ENCODE measurements around the gene PDE6A.
A peak's percentile ranks its signal among the peaks of the same experiment; 100 is the strongest.

The PDE6A gene

DNA sequence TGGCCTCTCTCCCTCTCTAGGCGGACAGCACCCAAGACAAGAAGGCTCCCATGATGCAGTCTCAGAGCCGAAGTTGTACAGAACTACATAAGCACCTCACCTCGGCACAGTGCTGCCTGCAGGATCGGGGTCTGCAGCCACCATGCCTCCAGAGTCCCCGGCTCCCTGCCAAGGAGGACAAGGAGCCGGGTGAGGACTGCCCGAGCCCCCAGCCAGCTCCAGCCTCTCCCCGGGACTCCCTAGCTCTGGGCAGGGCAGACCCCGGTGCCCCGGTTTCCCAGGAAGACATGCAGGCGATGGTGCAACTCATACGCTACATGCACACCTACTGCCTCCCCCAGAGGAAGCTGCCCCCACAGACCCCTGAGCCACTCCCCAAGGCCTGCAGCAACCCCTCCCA, 112.0 kb downstream of the PDE6A start:
- no peak for DNase-seq
- Histone ChIP-seq H3K36me3 (ENCODE audit: control insufficient read depth, insufficient read depth, low read length) (no peaks in the 10 kb centered on the region), H3K9me3 (ENCODE audit: control insufficient read depth, low read length) (no peaks in the 10 kb centered on the region), H3K27ac (ENCODE audit: insufficient read depth, low read length, poor library complexity, severe bottlenecking) (no peak overlapping the region), H3K27me3 (replicated peaks; ENCODE audit: control insufficient read depth, insufficient read depth, low read length, poor library complexity, severe bottlenecking) (no peaks in the 10 kb centered on the region), H3K4me3 (ENCODE audit: insufficient read depth, low read depth, low read length, poor library complexity, severe bottlenecking) (no peak overlapping the region), H3K4me1 (ENCODE audit: control insufficient read depth, insufficient read depth, low read length, poor library complexity, severe bottlenecking) (no peaks in the 10 kb centered on the region)

DNA sequence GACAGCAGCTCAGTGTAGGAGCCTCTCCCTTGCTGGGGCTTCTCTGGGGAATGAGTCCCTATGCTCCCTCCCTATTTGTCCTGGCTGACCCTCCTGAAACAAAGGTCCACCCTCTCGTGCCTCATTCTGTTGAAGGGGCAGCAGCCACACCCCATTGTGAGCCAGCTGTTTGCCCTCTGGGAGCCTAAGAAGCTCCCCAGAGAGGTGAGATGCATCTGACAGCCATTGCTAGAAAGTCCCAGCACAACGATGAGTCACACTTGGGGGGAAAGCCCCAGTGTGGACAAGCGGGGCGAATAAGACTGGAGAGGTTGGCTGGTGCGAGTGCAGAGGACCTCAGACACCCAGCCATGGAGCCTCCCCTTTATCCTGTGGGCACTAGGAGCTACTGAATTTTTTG, 113.1 kb downstream of the PDE6A start:
- H3K27me3 ChIP-seq (replicated peaks; ENCODE audit: control insufficient read depth, insufficient read depth, low read length, poor library complexity, severe bottlenecking), result no peaks in the 10 kb centered on the region
- no peaks in the 10 kb centered on the region for H3K9me3 ChIP-seq (ENCODE audit: control insufficient read depth, low read length)
- no peaks in the 10 kb centered on the region for H3K36me3 ChIP-seq (ENCODE audit: control insufficient read depth, insufficient read depth, low read length)
- no peak overlapping the region for H3K4me3 ChIP-seq (ENCODE audit: insufficient read depth, low read depth, low read length, poor library complexity, severe bottlenecking)
- H3K27ac ChIP-seq (ENCODE audit: insufficient read depth, low read length, poor library complexity, severe bottlenecking), result no peak overlapping the region
- DNase-seq, result no peak
- H3K4me1 ChIP-seq (ENCODE audit: control insufficient read depth, insufficient read depth, low read length, poor library complexity, severe bottlenecking), result no peaks in the 10 kb centered on the region

DNA sequence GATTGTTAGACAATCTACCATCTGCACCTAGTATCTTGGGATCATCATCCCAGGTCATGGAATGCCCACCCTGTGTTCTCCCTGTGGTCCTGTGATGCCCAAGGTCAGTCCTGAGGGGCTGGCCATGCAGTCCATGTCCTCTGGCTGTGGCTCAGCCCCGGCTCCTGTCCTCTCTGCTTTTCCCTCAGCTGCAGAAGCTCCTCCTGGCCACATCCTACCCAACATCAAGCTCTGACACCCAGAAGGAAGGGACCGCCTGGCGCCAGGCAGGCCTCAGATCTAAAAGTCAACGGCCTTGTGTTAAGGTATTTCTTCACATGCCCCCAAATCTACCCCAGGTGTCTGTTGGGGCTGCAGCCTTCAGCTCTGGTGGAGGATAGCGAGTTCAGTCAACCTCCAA, 114.0 kb downstream of the PDE6A start:
- Histone ChIP-seq H3K27ac (ENCODE audit: insufficient read depth, low read length, poor library complexity, severe bottlenecking) (no peak overlapping the region), H3K4me3 (ENCODE audit: insufficient read depth, low read depth, low read length, poor library complexity, severe bottlenecking) (no peak overlapping the region), H3K4me1 (ENCODE audit: control insufficient read depth, insufficient read depth, low read length, poor library complexity, severe bottlenecking) (no peaks in the 10 kb centered on the region), H3K9me3 (ENCODE audit: control insufficient read depth, low read length) (no peaks in the 10 kb centered on the region), H3K27me3 (replicated peaks; ENCODE audit: control insufficient read depth, insufficient read depth, low read length, poor library complexity, severe bottlenecking) (no peaks in the 10 kb centered on the region), H3K36me3 (ENCODE audit: control insufficient read depth, insufficient read depth, low read length) (no peaks in the 10 kb centered on the region)
- no peak for DNase-seq

DNA sequence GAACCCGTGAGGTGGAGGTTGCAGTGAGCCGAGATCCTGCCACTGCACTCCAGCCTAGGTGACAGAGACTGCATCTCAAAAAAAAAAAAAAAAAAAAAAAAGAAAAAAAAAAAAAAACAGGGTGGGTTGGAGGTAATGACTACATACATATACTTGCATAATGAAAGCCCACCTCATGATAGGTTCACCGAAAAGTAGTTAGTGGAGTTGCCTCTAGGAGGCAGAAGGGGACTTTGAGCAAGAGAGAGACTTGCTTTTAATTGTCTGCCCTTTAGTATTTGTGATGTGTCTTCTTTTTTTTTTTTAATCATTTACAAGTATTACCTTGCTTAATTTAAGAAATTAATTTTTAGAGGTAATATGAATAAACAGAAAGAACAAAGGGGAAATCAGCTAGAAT, 114.6 kb downstream of the PDE6A start:
- no peaks in the 10 kb centered on the region for H3K36me3 ChIP-seq (ENCODE audit: control insufficient read depth, insufficient read depth, low read length)
- no peaks in the 10 kb centered on the region for H3K27me3 ChIP-seq (replicated peaks; ENCODE audit: control insufficient read depth, insufficient read depth, low read length, poor library complexity, severe bottlenecking)
- no peak for DNase-seq
- H3K4me1 ChIP-seq (ENCODE audit: control insufficient read depth, insufficient read depth, low read length, poor library complexity, severe bottlenecking), result no peaks in the 10 kb centered on the region
- no peaks in the 10 kb centered on the region for H3K9me3 ChIP-seq (ENCODE audit: control insufficient read depth, low read length)
- H3K4me3 ChIP-seq (ENCODE audit: insufficient read depth, low read depth, low read length, poor library complexity, severe bottlenecking), result no peak overlapping the region
- H3K27ac ChIP-seq (ENCODE audit: insufficient read depth, low read length, poor library complexity, severe bottlenecking), result no peak overlapping the region

DNA sequence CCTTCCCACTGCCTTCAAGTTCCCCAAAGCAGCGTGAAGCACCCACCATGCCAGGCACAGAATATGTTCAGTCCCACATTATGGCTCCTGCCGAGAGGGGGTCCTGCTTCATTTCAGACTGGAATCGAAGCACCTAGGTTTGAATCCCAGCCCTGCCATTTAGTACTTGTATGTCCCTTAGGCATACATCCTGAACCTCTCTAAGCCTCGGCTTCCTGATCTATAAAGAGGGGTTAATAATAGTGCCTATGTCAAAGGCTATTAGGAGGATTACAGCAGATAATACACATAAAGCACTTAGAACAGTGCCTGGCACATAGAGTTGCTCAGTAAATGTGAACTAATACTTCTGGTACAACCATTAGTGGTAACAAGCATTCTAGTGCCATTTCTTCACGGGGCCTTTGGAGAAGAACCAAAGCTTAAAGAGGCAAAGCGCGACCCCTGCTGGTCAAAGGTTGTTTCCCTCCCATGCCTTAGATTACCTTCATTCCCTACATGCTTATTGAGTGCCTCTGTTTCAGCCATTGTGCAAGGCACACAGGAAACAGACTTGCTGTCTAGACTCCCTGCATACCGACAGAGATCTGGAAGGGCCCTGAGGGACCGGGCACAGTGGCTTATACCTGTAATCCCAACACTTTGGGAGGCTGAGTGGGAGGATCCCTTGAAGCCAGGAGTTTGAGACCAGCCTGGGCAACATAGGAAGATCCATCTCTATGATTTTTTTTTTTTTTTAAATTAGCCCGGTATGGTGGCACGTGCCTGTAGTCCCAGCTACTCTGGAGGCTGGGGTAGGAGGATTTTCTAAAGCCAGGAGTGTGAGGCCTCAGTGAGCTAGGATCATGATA, 116.2 kb downstream of the PDE6A start:
- no peaks in the 10 kb centered on the region for H3K36me3 ChIP-seq (ENCODE audit: control insufficient read depth, insufficient read depth, low read length)
- no peak overlapping the region for H3K27ac ChIP-seq (ENCODE audit: insufficient read depth, low read length, poor library complexity, severe bottlenecking)
- H3K27me3 ChIP-seq (replicated peaks; ENCODE audit: control insufficient read depth, insufficient read depth, low read length, poor library complexity, severe bottlenecking), result no peaks in the 10 kb centered on the region
- H3K4me1 ChIP-seq (ENCODE audit: control insufficient read depth, insufficient read depth, low read length, poor library complexity, severe bottlenecking), result no peaks in the 10 kb centered on the region
- H3K4me3 ChIP-seq (ENCODE audit: insufficient read depth, low read depth, low read length, poor library complexity, severe bottlenecking), result no peak overlapping the region
- no peaks in the 10 kb centered on the region for H3K9me3 ChIP-seq (ENCODE audit: control insufficient read depth, low read length)
- peak; percentile 38 to 68 (median 47) for DNase-seq

DNA sequence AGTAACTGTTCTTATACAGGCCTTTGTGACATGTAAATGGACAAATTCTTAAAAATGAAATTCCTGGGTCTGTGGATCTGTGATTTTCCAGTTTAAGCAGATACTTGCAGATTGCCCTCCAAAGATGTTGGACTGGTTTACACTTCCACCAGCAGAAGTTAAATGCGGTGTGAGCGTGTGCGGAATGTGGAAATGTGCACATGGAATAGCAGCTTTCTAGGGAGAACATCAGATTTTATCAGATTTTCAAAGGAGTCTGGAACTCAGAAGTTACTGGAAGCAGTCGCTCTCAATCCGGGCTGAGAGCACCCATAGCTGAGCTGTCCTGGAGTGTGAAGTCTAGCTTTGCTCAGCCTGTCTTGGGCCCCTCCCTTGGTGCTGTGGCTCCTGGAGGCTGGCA, 117.0 kb downstream of the PDE6A start:
- DNase-seq, result no peak
- Histone ChIP-seq H3K36me3 (ENCODE audit: control insufficient read depth, insufficient read depth, low read length) (no peaks in the 10 kb centered on the region), H3K27ac (ENCODE audit: insufficient read depth, low read length, poor library complexity, severe bottlenecking) (no peak overlapping the region), H3K4me3 (ENCODE audit: insufficient read depth, low read depth, low read length, poor library complexity, severe bottlenecking) (no peak overlapping the region), H3K27me3 (replicated peaks; ENCODE audit: control insufficient read depth, insufficient read depth, low read length, poor library complexity, severe bottlenecking) (no peaks in the 10 kb centered on the region), H3K4me1 (ENCODE audit: control insufficient read depth, insufficient read depth, low read length, poor library complexity, severe bottlenecking) (no peaks in the 10 kb centered on the region), H3K9me3 (ENCODE audit: control insufficient read depth, low read length) (no peaks in the 10 kb centered on the region)

DNA sequence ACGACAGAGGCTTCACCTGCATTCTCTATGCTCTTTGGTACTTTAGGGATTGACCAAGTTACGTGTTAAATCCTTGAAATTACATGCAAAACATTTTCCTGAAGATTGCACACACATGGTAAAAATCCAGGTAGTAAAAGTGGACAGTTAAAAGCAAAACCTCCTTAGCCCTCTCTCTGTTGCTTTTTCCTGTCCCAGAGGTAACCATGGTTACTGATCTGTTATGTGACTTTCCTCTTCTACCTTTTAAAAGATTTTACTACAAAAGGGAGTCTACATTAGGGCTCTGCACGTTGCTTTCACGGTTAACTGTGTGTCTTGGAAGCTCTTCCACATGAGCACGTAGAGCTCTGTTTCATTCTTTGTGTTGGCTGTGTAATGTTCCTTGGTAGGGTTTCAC, 117.5 kb downstream of the PDE6A start:
- H3K27ac ChIP-seq (ENCODE audit: insufficient read depth, low read length, poor library complexity, severe bottlenecking), result no peak overlapping the region
- no peaks in the 10 kb centered on the region for H3K9me3 ChIP-seq (ENCODE audit: control insufficient read depth, low read length)
- no peak for DNase-seq
- no peaks in the 10 kb centered on the region for H3K27me3 ChIP-seq (replicated peaks; ENCODE audit: control insufficient read depth, insufficient read depth, low read length, poor library complexity, severe bottlenecking)
- H3K4me1 ChIP-seq (ENCODE audit: control insufficient read depth, insufficient read depth, low read length, poor library complexity, severe bottlenecking), result no peaks in the 10 kb centered on the region
- H3K4me3 ChIP-seq (ENCODE audit: insufficient read depth, low read depth, low read length, poor library complexity, severe bottlenecking), result no peak overlapping the region
- no peaks in the 10 kb centered on the region for H3K36me3 ChIP-seq (ENCODE audit: control insufficient read depth, insufficient read depth, low read length)

DNA sequence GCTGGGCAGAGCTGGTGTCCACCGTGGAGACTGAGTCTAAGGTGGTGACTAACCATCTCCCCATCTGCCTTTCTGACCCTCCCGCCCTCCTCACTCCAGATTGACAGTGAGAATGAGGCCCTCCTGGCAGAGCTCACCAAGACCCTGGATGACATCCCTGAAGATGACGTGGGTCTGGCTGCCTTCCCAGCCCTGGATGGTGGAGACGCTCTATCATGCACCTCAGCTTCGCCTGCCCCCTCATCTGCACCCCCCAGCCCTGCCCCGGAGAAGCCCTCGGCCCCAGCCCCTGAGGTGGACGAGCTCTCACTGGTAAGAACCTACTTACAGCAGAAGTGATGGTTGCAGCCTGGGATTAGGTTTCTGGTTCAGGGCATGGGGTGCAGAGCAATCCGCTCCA, 118.0 kb downstream of the PDE6A start:
- no peak for DNase-seq

DNA sequence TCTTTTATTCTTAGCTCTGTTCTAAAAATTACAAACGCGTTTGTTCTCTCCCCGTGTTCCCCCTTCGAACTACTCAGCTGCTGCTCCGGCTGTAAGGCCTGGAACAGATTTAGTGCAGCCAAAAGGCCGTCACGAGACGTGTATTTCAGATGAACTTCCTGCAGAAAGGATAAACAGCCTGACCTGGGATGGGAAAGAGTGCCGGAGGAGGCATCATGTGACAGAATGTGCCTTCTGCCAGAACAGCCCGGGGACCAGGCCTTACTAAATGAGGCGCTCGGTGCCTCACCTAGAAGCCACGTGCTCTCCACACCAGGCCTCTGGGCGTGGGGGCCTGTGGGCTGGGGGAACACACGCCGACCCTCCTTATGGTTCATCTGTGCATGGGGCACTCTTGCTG, 119.7 kb downstream of the PDE6A start:
- no peak for DNase-seq
- H3K27ac ChIP-seq (ENCODE audit: insufficient read depth, low read length, poor library complexity, severe bottlenecking), result no peak overlapping the region
- H3K27me3 ChIP-seq (replicated peaks; ENCODE audit: control insufficient read depth, insufficient read depth, low read length, poor library complexity, severe bottlenecking), result no peaks in the 10 kb centered on the region
- no peaks in the 10 kb centered on the region for H3K4me1 ChIP-seq (ENCODE audit: control insufficient read depth, insufficient read depth, low read length, poor library complexity, severe bottlenecking)
- no peak overlapping the region for H3K4me3 ChIP-seq (ENCODE audit: insufficient read depth, low read depth, low read length, poor library complexity, severe bottlenecking)
- H3K9me3 ChIP-seq (ENCODE audit: control insufficient read depth, low read length), result no peaks in the 10 kb centered on the region
- H3K36me3 ChIP-seq (ENCODE audit: control insufficient read depth, insufficient read depth, low read length), result no peaks in the 10 kb centered on the region

More for the DNA sequence above, 118.0 kb downstream of the PDE6A start:
- Histone ChIP-seq H3K27me3 (replicated peaks; ENCODE audit: control insufficient read depth, insufficient read depth, low read length, poor library complexity, severe bottlenecking) (no peaks in the 10 kb centered on the region), H3K27ac (ENCODE audit: insufficient read depth, low read length, poor library complexity, severe bottlenecking) (no peak overlapping the region), H3K4me3 (ENCODE audit: insufficient read depth, low read depth, low read length, poor library complexity, severe bottlenecking) (no peak overlapping the region), H3K4me1 (ENCODE audit: control insufficient read depth, insufficient read depth, low read length, poor library complexity, severe bottlenecking) (no peaks in the 10 kb centered on the region), H3K9me3 (ENCODE audit: control insufficient read depth, low read length) (no peaks in the 10 kb centered on the region), H3K36me3 (ENCODE audit: control insufficient read depth, insufficient read depth, low read length) (no peaks in the 10 kb centered on the region)

DNA sequence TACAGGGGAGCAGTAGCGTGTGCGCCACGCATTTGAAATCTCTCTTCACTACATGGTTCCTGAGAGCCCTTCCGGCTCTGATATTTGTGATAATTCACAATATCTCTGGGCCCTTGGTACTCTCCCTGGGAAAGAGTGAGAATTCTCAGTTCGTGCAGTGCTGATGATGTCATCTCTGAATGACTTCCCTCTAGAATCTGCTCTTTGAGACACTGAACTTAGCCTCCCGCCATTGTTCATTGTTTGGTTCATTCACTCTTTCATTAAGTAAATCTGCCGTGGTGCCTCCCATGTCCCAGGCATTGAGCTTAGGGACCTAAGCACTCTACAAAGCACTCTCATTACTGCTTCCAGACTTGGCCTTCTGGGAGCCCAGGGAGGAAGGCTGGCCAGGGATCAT, 120.5 kb downstream of the PDE6A start:
- Histone ChIP-seq H3K36me3 (ENCODE audit: control insufficient read depth, insufficient read depth, low read length) (no peaks in the 10 kb centered on the region), H3K27ac (ENCODE audit: insufficient read depth, low read length, poor library complexity, severe bottlenecking) (no peak overlapping the region), H3K27me3 (replicated peaks; ENCODE audit: control insufficient read depth, insufficient read depth, low read length, poor library complexity, severe bottlenecking) (no peaks in the 10 kb centered on the region), H3K4me1 (ENCODE audit: control insufficient read depth, insufficient read depth, low read length, poor library complexity, severe bottlenecking) (no peaks in the 10 kb centered on the region), H3K4me3 (ENCODE audit: insufficient read depth, low read depth, low read length, poor library complexity, severe bottlenecking) (no peak overlapping the region), H3K9me3 (ENCODE audit: control insufficient read depth, low read length) (no peaks in the 10 kb centered on the region)
- no peak for DNase-seq

Measured in effector memory CD4-positive, alpha-beta T cell (primary cell).